H9 (cell line): Measurements from ENCODE around the gene TEAD1. TPM values are rescaled to one million over a fixed set of nuclear protein-coding genes. Genes with fewer than 3 reads are reported as not detected.

Experiments
- DNase-seq: peaks from one replicate; pipeline ENCODE4 v3.0.0-alpha.2; 2017
- H2AFZ ChIP-seq: one replicate; pipeline ENCODE4 v1.6.1; 2013; ENCODE audit warnings: mild to moderate bottlenecking, low read length, control low read depth, moderate library complexity
- H2AK5ac ChIP-seq: 2 replicates; pipeline ENCODE4 v1.6.1; 2013; ENCODE audit warnings: low read length, control low read depth, mixed read lengths; ENCODE audit not compliant: insufficient read length
- H2BK120ac ChIP-seq: one replicate; pipeline ENCODE4 v1.6.1; 2013; ENCODE audit warnings: low read depth, mild to moderate bottlenecking, low read length, control low read depth, inconsistent platforms; ENCODE audit not compliant: poor library complexity, severe bottlenecking
- H2BK12ac ChIP-seq: 2 replicates; pipeline ENCODE4 v1.6.1; 2013; ENCODE audit warnings: low read length, control low read depth, mixed read lengths, low read depth; ENCODE audit not compliant: insufficient read length
- H2BK15ac ChIP-seq: 2 replicates; pipeline ENCODE4 v1.6.1; 2013; ENCODE audit warnings: low read depth, low read length, control low read depth
- H2BK20ac ChIP-seq: one replicate; pipeline ENCODE4 v1.6.1; 2013; ENCODE audit warnings: low read depth, mild to moderate bottlenecking, low read length, control low read depth, inconsistent platforms; ENCODE audit not compliant: poor library complexity, severe bottlenecking
- H2BK5ac ChIP-seq: 2 replicates; pipeline ENCODE4 v1.6.1; 2013; ENCODE audit warnings: low read length, control low read depth, mixed read lengths; ENCODE audit not compliant: insufficient read length
- H3K14ac ChIP-seq: 2 replicates; pipeline ENCODE4 v1.6.1; 2013; ENCODE audit warnings: low read length, control low read depth; ENCODE audit not compliant: insufficient read depth
- H3K18ac ChIP-seq: 2 replicates; pipeline ENCODE4 v1.6.1; 2013; ENCODE audit warnings: low read depth, mild to moderate bottlenecking, mixed read lengths, low read length, control low read depth; ENCODE audit not compliant: insufficient read length
- H3K23ac ChIP-seq: 2 replicates; pipeline ENCODE4 v1.6.1; 2013; ENCODE audit warnings: low read length, control low read depth, mixed read lengths, low read depth; ENCODE audit not compliant: insufficient read length
- H3K23me2 ChIP-seq: 2 replicates; pipeline ENCODE4 v1.6.1; 2013; ENCODE audit warnings: low read depth, mild to moderate bottlenecking, mixed read lengths, low read length, control low read depth; ENCODE audit not compliant: insufficient read length, poor library complexity, severe bottlenecking
- H3K27ac ChIP-seq: 2 replicates; pipeline ENCODE4 v1.5.1; 2013; ENCODE audit warnings: low read length, control low read depth, mixed read lengths, low read depth; ENCODE audit not compliant: insufficient read length
- H3K27me3 ChIP-seq: 2 replicates; pipeline ENCODE4 v1.6.1; 2013; ENCODE audit warnings: low read length, control low read depth, inconsistent platforms; ENCODE audit not compliant: insufficient read depth
- H3K4ac ChIP-seq: 2 replicates; pipeline ENCODE4 v1.6.1; 2013; ENCODE audit warnings: low read depth, mild to moderate bottlenecking, control low read depth, inconsistent platforms, low read length, moderate library complexity
- H3K4me1 ChIP-seq: 2 replicates; pipeline ENCODE4 v1.6.1; 2013; ENCODE audit warnings: low read length, control low read depth, inconsistent platforms; ENCODE audit not compliant: insufficient read depth
- H3K4me2 ChIP-seq: 2 replicates; pipeline ENCODE4 v1.6.1; 2013; ENCODE audit warnings: low read length, control low read depth, mixed read lengths; ENCODE audit not compliant: insufficient read length, insufficient read depth
- H3K56ac ChIP-seq: 2 replicates; pipeline ENCODE4 v1.6.1; 2013; ENCODE audit warnings: low read depth, mild to moderate bottlenecking, mixed read lengths, low read length, control low read depth; ENCODE audit not compliant: insufficient read length
- H3K79me1 ChIP-seq: 2 replicates; pipeline ENCODE4 v1.6.1; 2013; ENCODE audit warnings: low read depth, mild to moderate bottlenecking, moderate library complexity, low read length, control low read depth, inconsistent platforms; ENCODE audit not compliant: insufficient read depth, poor library complexity, severe bottlenecking
- H3K79me2 ChIP-seq: 2 replicates; pipeline ENCODE4 v1.6.1; 2013; ENCODE audit warnings: low read length, control low read depth, inconsistent platforms; ENCODE audit not compliant: insufficient read depth
- H3K9ac ChIP-seq: 2 replicates; pipeline ENCODE4 v1.6.1; 2013; ENCODE audit warnings: low read length, control low read depth, mixed read lengths; ENCODE audit not compliant: insufficient read length; ENCODE audit errors: extremely low read depth
- H3K9me3 ChIP-seq: one replicate; pipeline ENCODE4 v1.6.1; 2013; ENCODE audit warnings: low read depth, low read length, inconsistent platforms; ENCODE audit not compliant: control insufficient read depth
- H3T11ph ChIP-seq: one replicate; pipeline ENCODE4 v1.6.1; 2013; ENCODE audit warnings: mild to moderate bottlenecking, low read length, control low read depth, inconsistent platforms
- H4K20me1 ChIP-seq: one replicate; pipeline ENCODE4 v1.6.1; 2013; ENCODE audit not compliant: control insufficient read depth, insufficient read length, insufficient read depth
- H4K5ac ChIP-seq: 2 replicates; pipeline ENCODE4 v1.6.1; 2013; ENCODE audit warnings: low read depth, mild to moderate bottlenecking, mixed read lengths, low read length, control low read depth; ENCODE audit not compliant: insufficient read length
- H4K8ac ChIP-seq: replicated peaks from 2 replicates; pipeline ENCODE4 v1.6.1; 2013; ENCODE audit warnings: low read length, control low read depth, mixed read lengths, low read depth; ENCODE audit not compliant: insufficient read length
- H4K91ac ChIP-seq: 2 replicates; pipeline ENCODE4 v1.6.1; 2013; ENCODE audit warnings: low read depth, mild to moderate bottlenecking, moderate library complexity, mixed read lengths, low read length, control low read depth; ENCODE audit not compliant: insufficient read length
- H3K27ac Mint-ChIP-seq, 3 experiments: 2 replicates in 2 of 3; 3 replicates in 1 of 3; pipeline ENCODE4 v1.8.0; 2020 to 2021; ENCODE audit warnings: mixed read lengths in 3 of 3, mild to moderate bottlenecking in 1 of 3, moderate library complexity in 1 of 3
- H3K27me3 Mint-ChIP-seq: 2 replicates; pipeline ENCODE4 v1.8.0; 2021; ENCODE audit warnings: low read depth, mild to moderate bottlenecking, moderate library complexity, mixed read lengths
- H3K36me3 Mint-ChIP-seq, 3 experiments: 2 replicates in 2 of 3; 3 replicates in 1 of 3; pipeline ENCODE4 v1.8.0; 2020 to 2021; ENCODE audit warnings: low read depth in 3 of 3, mixed read lengths in 3 of 3; ENCODE audit not compliant: insufficient read depth in 1 of 3
- H3K4me1 Mint-ChIP-seq, 2 experiments: 2 replicates each; pipeline ENCODE4 v1.8.0; 2020; ENCODE audit warnings: mixed read lengths in 2 of 2
- H3K4me3 Mint-ChIP-seq, 2 experiments: 2 replicates in 1 of 2; 3 replicates in 1 of 2; pipeline ENCODE4 v1.8.0; 2020 to 2021; ENCODE audit warnings: mild to moderate bottlenecking in 2 of 2, mixed read lengths in 2 of 2, moderate library complexity in 1 of 2
- H3K9me3 Mint-ChIP-seq, 2 experiments: 2 replicates in 1 of 2; 3 replicates in 1 of 2; pipeline ENCODE4 v1.8.0; 2020; ENCODE audit warnings: mild to moderate bottlenecking in 2 of 2, mixed read lengths in 2 of 2, moderate library complexity in 1 of 2
- WGBS: extraction: QIAGEN DNeasy Blood & Tissue Kit; methylation state at CpG from one replicate; pipeline ENCODE4 v1.1.7; 2013; ENCODE audit warnings: missing lambda C conversion rate, low lambda C conversion rate, mixed read lengths; ENCODE audit not compliant: insufficient read length; ENCODE audit errors: extremely low coverage; 5-methylcytosine and 5-hydroxymethylcytosine counted together
- total RNA-seq: library from RNA; stranded (reverse); gene quantifications from 2 replicates; pipeline ENCODE4 v1.2.1, GENCODE V29; 2021
- TF ChIP-seq, protein P1 (sequence below): fragments of 200-600 bp; sonication (generic); conservative IDR thresholded peaks from 3 replicates; pipeline ENCODE4 v1.8.0; 2021; ENCODE audit warnings: antibody characterized with exemption, mild to moderate bottlenecking

Gene TEAD1
- total RNA-seq, 1 experiment from 2014 or later, result 75.1 TPM

- Histone ChIP-seq H2BK5ac (no peak overlapping the region), H3K23me2 (no peaks in the 10 kb centered on the region), H4K91ac (no peak overlapping the region), H3K27ac (no peak overlapping the region), H3K79me2 (peaks cover 2% of the 10 kb centered on the region; the same call in 1 of the 2 replicates), H3K9ac (no peak overlapping the region), H2BK15ac (no peak overlapping the region), H2BK20ac (no peak overlapping the region), H3K14ac (no peak overlapping the region; the same call in 1 of the 2 replicates), H2BK120ac (no peak overlapping the region), H3T11ph (no peak overlapping the region), H4K20me1 (no peaks in the 10 kb centered on the region), H4K8ac (no peak overlapping the region), H3K27me3 (no peaks in the 10 kb centered on the region), H2AFZ (no peak overlapping the region), H3K56ac (no peak overlapping the region), H4K5ac (no peak overlapping the region), H3K18ac (no peak overlapping the region), H3K4ac (no peak overlapping the region), H3K4me1 (peaks cover 31% of the 10 kb centered on the region), H3K23ac (no peak overlapping the region), H3K79me1 (peaks cover 3% of the 10 kb centered on the region), H2BK12ac (no peak overlapping the region), H3K9me3 (no peaks in the 10 kb centered on the region), H3K4me2 (no peak overlapping the region), H2AK5ac (no peak overlapping the region)
- H3K4me3 Mint-ChIP-seq, result peak overlapping the region in 1 of 2 experiments; percentile 30; a peak in 2 of 5 replicates
- peak overlapping the region; percentile 62 to 87 (median 63); a peak in 5 of 7 replicates for H3K27ac Mint-ChIP-seq
- DNase-seq, result no peak
- no CpG with 5 or more reads among the region's 2 CpGs for whole genome bisulfite sequencing
- H3K9me3 Mint-ChIP-seq, result no peaks in the 10 kb centered on the region
- TF ChIP-seq, protein P1, sequence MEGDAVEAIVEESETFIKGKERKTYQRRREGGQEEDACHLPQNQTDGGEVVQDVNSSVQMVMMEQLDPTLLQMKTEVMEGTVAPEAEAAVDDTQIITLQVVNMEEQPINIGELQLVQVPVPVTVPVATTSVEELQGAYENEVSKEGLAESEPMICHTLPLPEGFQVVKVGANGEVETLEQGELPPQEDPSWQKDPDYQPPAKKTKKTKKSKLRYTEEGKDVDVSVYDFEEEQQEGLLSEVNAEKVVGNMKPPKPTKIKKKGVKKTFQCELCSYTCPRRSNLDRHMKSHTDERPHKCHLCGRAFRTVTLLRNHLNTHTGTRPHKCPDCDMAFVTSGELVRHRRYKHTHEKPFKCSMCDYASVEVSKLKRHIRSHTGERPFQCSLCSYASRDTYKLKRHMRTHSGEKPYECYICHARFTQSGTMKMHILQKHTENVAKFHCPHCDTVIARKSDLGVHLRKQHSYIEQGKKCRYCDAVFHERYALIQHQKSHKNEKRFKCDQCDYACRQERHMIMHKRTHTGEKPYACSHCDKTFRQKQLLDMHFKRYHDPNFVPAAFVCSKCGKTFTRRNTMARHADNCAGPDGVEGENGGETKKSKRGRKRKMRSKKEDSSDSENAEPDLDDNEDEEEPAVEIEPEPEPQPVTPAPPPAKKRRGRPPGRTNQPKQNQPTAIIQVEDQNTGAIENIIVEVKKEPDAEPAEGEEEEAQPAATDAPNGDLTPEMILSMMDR, result no peak
- H3K36me3 Mint-ChIP-seq, result peaks cover 4 to 9% (median 5%) of the 10 kb centered on the region in 3 experiments; a peak in 6 of 7 replicates
- no peaks in the 10 kb centered on the region for H3K27me3 Mint-ChIP-seq
- peaks cover 60 to 66% of the 10 kb centered on the region in 2 experiments for H3K4me1 Mint-ChIP-seq
Measured at GRCh38 chr11:12800871-12801270, 126.7 kb downstream of the TEAD1 start.
